Ascending aorta (tissue), 2 donors: ENCODE data around the gene CNGB1. TPM values are rescaled to one million over a fixed set of nuclear protein-coding genes. Genes with fewer than 3 reads are reported as not detected.

Source experiments
- DNase-seq, 2 donors: peaks; one replicate each; pipeline ENCODE4 v3.0.0-alpha.2; 2019; ENCODE audit warnings: low spot score in 2 of 2
- H3K27ac ChIP-seq, 2 donors: fragments of 200-600 bp; sonication (generic); one replicate each; pipeline ENCODE4 v1.5.1; 2016 to 2017; ENCODE audit warnings: mild to moderate bottlenecking in 1 of 2
- H3K27me3 ChIP-seq: fragments of 200-600 bp; sonication (generic); one replicate; pipeline ENCODE4 v1.5.1; 2017
- H3K36me3 ChIP-seq, 2 donors: fragments of 200-600 bp; sonication (generic); one replicate each; pipeline ENCODE4 v1.5.1; 2016
- H3K4me1 ChIP-seq, 2 donors: fragments of 200-600 bp; sonication (generic); one replicate each; pipeline ENCODE4 v1.5.1; 2016 to 2017; ENCODE audit warnings: mild to moderate bottlenecking in 1 of 2
- H3K4me3 ChIP-seq, 2 donors: fragments of 200-600 bp; sonication (generic); one replicate each; pipeline ENCODE4 v1.5.1; 2016 to 2017; ENCODE audit warnings: mild to moderate bottlenecking in 1 of 2
- H3K9me3 ChIP-seq, 2 donors: fragments of 200-600 bp; sonication (generic); one replicate each; pipeline ENCODE4 v1.5.1; 2016
- CTCF ChIP-seq, 3 experiments: fragments of 200-600 bp in 2 of 3; fragments of 450-650 bp in 1 of 3; sonication (generic) in 2 of 3; IDR thresholded peaks; one replicate each; pipeline ENCODE4 v1.5.1; 2016 to 2019; ENCODE audit warnings: antibody characterized with exemption in 3 of 3, mild to moderate bottlenecking in 1 of 3, moderate library complexity in 1 of 3
- intact Hi-C: fragments of 100-400 bp; cut with DNase I; formaldehyde crosslinking; loops from one replicate; pipeline ENCODE4 v1.15.1; 2023
- total RNA-seq: library from RNA; depleted of rRNA; stranded (reverse); fragments of >200 nt; gene quantifications from one replicate; pipeline ENCODE4 v1.1.0, GENCODE V29; 2016

Gene CNGB1
- total RNA-seq, 1 donor from 2014 or later = not detected

GRCh38 chr16:57960826-57961472 is 10.0 kb downstream of the CNGB1 start:
- intact Hi-C loops = no loop called here
- H3K4me3 ChIP-seq = no peak overlapping the region
- no peak for TF ChIP-seq CTCF (IDR thresholded peaks at IDR 0.05)

GRCh38 chr16:57960310-57960709 is 10.6 kb downstream of the CNGB1 start:
- no peak for TF ChIP-seq CTCF (IDR thresholded peaks at IDR 0.05)
- H3K27ac ChIP-seq = no peak overlapping the region
- no peaks in the 10 kb centered on the region for H3K36me3 ChIP-seq
- intact Hi-C loops = no loop called here
- H3K4me1 ChIP-seq = no peaks in the 10 kb centered on the region
- DNase-seq = no peak
- H3K27me3 ChIP-seq = no peaks in the 10 kb centered on the region
- H3K9me3 ChIP-seq = no peaks in the 10 kb centered on the region
- H3K4me3 ChIP-seq = no peak overlapping the region

More at GRCh38 chr16:57960826-57961472, 10.0 kb downstream of the CNGB1 start:
- Histone ChIP-seq H3K36me3 (no peaks in the 10 kb centered on the region), H3K27me3 (no peaks in the 10 kb centered on the region), H3K4me1 (no peaks in the 10 kb centered on the region), H3K9me3 (no peaks in the 10 kb centered on the region), H3K27ac (no peak overlapping the region)
- no peak for DNase-seq

- Histone ChIP-seq H3K27me3 (no peaks in the 10 kb centered on the region), H3K4me1 (no peaks in the 10 kb centered on the region), H3K36me3 (no peaks in the 10 kb centered on the region), H3K27ac (no peak overlapping the region), H3K9me3 (no peaks in the 10 kb centered on the region), H3K4me3 (no peak overlapping the region)
- no peak for DNase-seq
- no peak for TF ChIP-seq CTCF (IDR thresholded peaks at IDR 0.05)
- intact Hi-C loops = no loop called here
These were observed 11.1 kb downstream of the CNGB1 start for GRCh38 chr16:57959804-57960203.

GRCh38 chr16:57959121-57959520 is 11.8 kb downstream of the CNGB1 start:
- no peak for DNase-seq
- Histone ChIP-seq H3K4me1 (no peaks in the 10 kb centered on the region), H3K4me3 (no peak overlapping the region), H3K27ac (no peak overlapping the region), H3K36me3 (no peaks in the 10 kb centered on the region), H3K9me3 (no peaks in the 10 kb centered on the region), H3K27me3 (no peaks in the 10 kb centered on the region)
- TF ChIP-seq CTCF (IDR thresholded peaks at IDR 0.05) = no peak
- intact Hi-C loops = no loop called here

GRCh38 chr16:57958544-57958943 is 12.4 kb downstream of the CNGB1 start:
- DNase-seq = no peak
- no peak overlapping the region for H3K4me3 ChIP-seq
- intact Hi-C loops = no loop called here
- no peaks in the 10 kb centered on the region for H3K4me1 ChIP-seq
- H3K27ac ChIP-seq = no peak overlapping the region
- H3K27me3 ChIP-seq = no peaks in the 10 kb centered on the region
- H3K9me3 ChIP-seq = no peaks in the 10 kb centered on the region
- H3K36me3 ChIP-seq = no peaks in the 10 kb centered on the region
- TF ChIP-seq CTCF (IDR thresholded peaks at IDR 0.05) = no peak
